ENCODE data around the gene UCHL1.

The UCHL1 gene

GRCh38 chr4:41256740-41257256 lies at the start of gene UCHL1:
Gene UCHL1, plus strand, starts transcription at chr4:41256928. Its CDS starts 49 bp downstream, at chr4:41256977.
- DNase-seq: peak; percentile 7 to 12
- TF ChIP-seq GATA1 (IDR thresholded peaks at IDR 0.05; ENCODE audit: low read depth, low read length) (no peak), POLR2A (IDR thresholded peaks at IDR 0.05; ENCODE audit: low read length) (no peak)

- DNase-seq: no peak
These were observed 49.4 kb upstream of the UCHL1 start for GRCh38 chr4:41207291-41207831.

GRCh38 chr4:41209187-41209586 lies 47.5 kb upstream of the UCHL1 start:
- no peak for DNase-seq

More at GRCh38 chr4:41207291-41207831, 49.4 kb upstream of the UCHL1 start:
- TF ChIP-seq POLR2A (IDR thresholded peaks at IDR 0.05; ENCODE audit: low read length) (no peak), GATA1 (IDR thresholded peaks at IDR 0.05; ENCODE audit: low read depth, low read length) (no peak)

GRCh38 chr4:41209901-41210300 lies 46.8 kb upstream of the UCHL1 start:
- DNase-seq: no peak
- no peak for TF ChIP-seq GATA1 (IDR thresholded peaks at IDR 0.05; ENCODE audit: low read depth, low read length)
- TF ChIP-seq POLR2A (IDR thresholded peaks at IDR 0.05; ENCODE audit: low read length): no peak

More at GRCh38 chr4:41209187-41209586, 47.5 kb upstream of the UCHL1 start:
- TF ChIP-seq POLR2A (IDR thresholded peaks at IDR 0.05; ENCODE audit: low read length) (no peak), GATA1 (IDR thresholded peaks at IDR 0.05; ENCODE audit: low read depth, low read length) (no peak)

GRCh38 chr4:41211951-41212615 lies 44.6 kb upstream of the UCHL1 start:
- TF ChIP-seq POLR2A (IDR thresholded peaks at IDR 0.05; ENCODE audit: low read length) (no peak), GATA1 (IDR thresholded peaks at IDR 0.05; ENCODE audit: low read depth, low read length) (no peak)
- DNase-seq: no peak

- no peak for DNase-seq
- TF ChIP-seq GATA1 (IDR thresholded peaks at IDR 0.05; ENCODE audit: low read depth, low read length) (no peak), POLR2A (IDR thresholded peaks at IDR 0.05; ENCODE audit: low read length) (no peak)
These were observed 44.0 kb upstream of the UCHL1 start for GRCh38 chr4:41212616-41213203.

GRCh38 chr4:41213625-41214135 lies 43.0 kb upstream of the UCHL1 start:
- TF ChIP-seq POLR2A (IDR thresholded peaks at IDR 0.05; ENCODE audit: low read length) (no peak), GATA1 (IDR thresholded peaks at IDR 0.05; ENCODE audit: low read depth, low read length) (no peak)
- DNase-seq: no peak

GRCh38 chr4:41214136-41214824 lies 42.4 kb upstream of the UCHL1 start, which contains the start of gene APBB2:
Gene APBB2, minus strand, starts transcription at chr4:41214542. Its CDS starts 181,288 bp downstream, at chr4:41033254.
- DNase-seq: peak; percentile 55 to 62
- TF ChIP-seq GATA1 (IDR thresholded peaks at IDR 0.05; ENCODE audit: low read depth, low read length): no peak
- no peak for TF ChIP-seq POLR2A (IDR thresholded peaks at IDR 0.05; ENCODE audit: low read length)

GRCh38 chr4:41214825-41215146 lies 41.9 kb upstream of the UCHL1 start:
- no peak for DNase-seq
- TF ChIP-seq GATA1 (IDR thresholded peaks at IDR 0.05; ENCODE audit: low read depth, low read length) (no peak), POLR2A (IDR thresholded peaks at IDR 0.05; ENCODE audit: low read length) (no peak)

GRCh38 chr4:41215155-41215554 lies 41.6 kb upstream of the UCHL1 start:
- no peak for DNase-seq
- no peak for TF ChIP-seq POLR2A (IDR thresholded peaks at IDR 0.05; ENCODE audit: low read length)
- TF ChIP-seq GATA1 (IDR thresholded peaks at IDR 0.05; ENCODE audit: low read depth, low read length): no peak

GRCh38 chr4:41215969-41216293 lies 40.8 kb upstream of the UCHL1 start:
- DNase-seq: no peak
- no peak for TF ChIP-seq GATA1 (IDR thresholded peaks at IDR 0.05; ENCODE audit: low read depth, low read length)
- no peak for TF ChIP-seq POLR2A (IDR thresholded peaks at IDR 0.05; ENCODE audit: low read length)

GRCh38 chr4:41216294-41217019 lies 40.3 kb upstream of the UCHL1 start:
- TF ChIP-seq GATA1 (IDR thresholded peaks at IDR 0.05; ENCODE audit: low read depth, low read length): no peak
- no peak for TF ChIP-seq POLR2A (IDR thresholded peaks at IDR 0.05; ENCODE audit: low read length)
- peak; percentile 41 to 59 for DNase-seq

GRCh38 chr4:41217020-41217333 lies 39.8 kb upstream of the UCHL1 start:
- TF ChIP-seq POLR2A (IDR thresholded peaks at IDR 0.05; ENCODE audit: low read length) (no peak), GATA1 (IDR thresholded peaks at IDR 0.05; ENCODE audit: low read depth, low read length) (no peak)
- DNase-seq: no peak
